HEK293 (cell line): ENCODE measurements around the gene INPP4B.

Experiments
- CTCF ChIA-PET: fragments of 350-600 bp; formaldehyde crosslinking; extraction: SDS; loops from one replicate; lab custom pipeline; 2021; ENCODE audit warnings: antibody characterized with exemption; lab: Yijun Ruan, JAX
- POLR2A ChIA-PET: fragments of 300-600 bp; formaldehyde crosslinking; extraction: SDS; loops from one replicate; lab custom pipeline; 2020; ENCODE audit warnings: antibody characterized with exemption, inconsistent platforms; lab: Yijun Ruan, JAX
- H3K27ac ChIP-seq: fragments of 200-500 bp; sonication (Bioruptor generic); 2 replicates; pipeline ENCODE4 v1.5.1; 2014; ENCODE audit warnings: low read depth, low read length, control low read depth, inconsistent platforms; ENCODE audit errors: extremely low read depth
- H3K36me3 ChIP-seq, 2 experiments: fragments of 200-500 bp in 1 of 2; sonication (Bioruptor generic) in 1 of 2; 1 replicate in 1 of 2; 2 replicates in 1 of 2; pipeline ENCODE4 v1.5.1; 2014 to 2017; ENCODE audit warnings: inconsistent platforms in 2 of 2, low read length in 2 of 2; ENCODE audit not compliant: control insufficient read depth in 2 of 2, insufficient read depth in 1 of 2
- H3K4me1 ChIP-seq: fragments of 200-500 bp; sonication (Bioruptor generic); 2 replicates; pipeline ENCODE4 v1.5.1; 2014; ENCODE audit warnings: mild to moderate bottlenecking, low read length, inconsistent platforms; ENCODE audit not compliant: control insufficient read depth, insufficient read depth
- H3K4me3 ChIP-seq: 2 replicates; pipeline ENCODE4 v1.5.1; 2011; ENCODE audit warnings: low read depth, mild to moderate bottlenecking, control low read depth, low read length, moderate library complexity
- H3K9me3 ChIP-seq: fragments of 200-500 bp; sonication (Bioruptor generic); 2 replicates; pipeline ENCODE4 v1.5.1; 2014; ENCODE audit warnings: low read depth, low read length, inconsistent platforms; ENCODE audit not compliant: control insufficient read depth, insufficient read depth
- GLIS2 ChIP-seq: fragments of 450-650 bp; formaldehyde crosslinking; IDR thresholded peaks from 2 replicates; pipeline ENCODE4 v1.5.1; 2016; ENCODE audit warnings: missing biosample characterization, missing genetic modification characterization
- IKZF3 ChIP-seq: fragments of 450-650 bp; IDR thresholded peaks from 2 replicates; pipeline ENCODE4 v1.5.0; 2018; ENCODE audit warnings: missing biosample characterization, mild to moderate bottlenecking, missing genetic modification characterization, moderate library complexity
- KLF8 ChIP-seq: fragments of 450-650 bp; formaldehyde crosslinking; IDR thresholded peaks from 2 replicates; pipeline ENCODE4 v1.5.1; 2016; ENCODE audit warnings: missing biosample characterization, missing genetic modification characterization
- MYNN ChIP-seq: fragments of 450-650 bp; formaldehyde crosslinking; IDR thresholded peaks from 2 replicates; pipeline ENCODE4 v1.5.1; 2016; ENCODE audit warnings: missing biosample characterization, missing genetic modification characterization, borderline replicate concordance
- OVOL3 ChIP-seq: fragments of 450-650 bp; formaldehyde crosslinking; IDR thresholded peaks from 2 replicates; pipeline ENCODE4 v1.5.1; 2016; ENCODE audit warnings: missing biosample characterization, missing genetic modification characterization
- SCRT2 ChIP-seq: fragments of 450-650 bp; formaldehyde crosslinking; IDR thresholded peaks from 2 replicates; pipeline ENCODE4 v1.5.1; 2016; ENCODE audit warnings: missing biosample characterization, missing genetic modification characterization
- SP3 ChIP-seq: fragments of 450-650 bp; formaldehyde crosslinking; IDR thresholded peaks from 2 replicates; pipeline ENCODE4 v1.5.1; 2016; ENCODE audit warnings: missing biosample characterization, missing genetic modification characterization
- TCF7L2 ChIP-seq: IDR thresholded peaks from 2 replicates; pipeline ENCODE4 v1.6.1; 2011; ENCODE audit warnings: low read depth, mild to moderate bottlenecking, inconsistent platforms, low read length, moderate library complexity, borderline replicate concordance
- ZBTB17 ChIP-seq: fragments of 450-650 bp; formaldehyde crosslinking; IDR thresholded peaks from 2 replicates; pipeline ENCODE4 v1.5.1; 2016; ENCODE audit warnings: missing biosample characterization, missing genetic modification characterization
- ZBTB26 ChIP-seq: fragments of 450-650 bp; formaldehyde crosslinking; optimal IDR thresholded peaks from 2 replicates; pipeline ENCODE3; 2016; ENCODE audit warnings: missing biosample characterization, mild to moderate bottlenecking, missing genetic modification characterization
- ZNF2 ChIP-seq: fragments of 450-650 bp; formaldehyde crosslinking; IDR thresholded peaks from 2 replicates; pipeline ENCODE4 v1.5.1; 2016; ENCODE audit warnings: missing biosample characterization, missing genetic modification characterization
- ZNF202 ChIP-seq: fragments of 450-650 bp; formaldehyde crosslinking; IDR thresholded peaks from 2 replicates; pipeline ENCODE4 v1.5.1; 2016; ENCODE audit warnings: missing biosample characterization, missing genetic modification characterization, borderline replicate concordance
- ZNF223 ChIP-seq: fragments of 450-650 bp; formaldehyde crosslinking; IDR thresholded peaks from 2 replicates; pipeline ENCODE4 v1.5.1; 2016; ENCODE audit warnings: missing biosample characterization, missing genetic modification characterization
- ZNF248 ChIP-seq: fragments of 450-650 bp; formaldehyde crosslinking; IDR thresholded peaks from 2 replicates; pipeline ENCODE4 v1.5.1; 2017; ENCODE audit warnings: missing biosample characterization, missing genetic modification characterization
- ZNF350 ChIP-seq: fragments of 450-650 bp; formaldehyde crosslinking; IDR thresholded peaks from 2 replicates; pipeline ENCODE4 v1.5.0; 2017; ENCODE audit warnings: missing biosample characterization, mild to moderate bottlenecking, missing genetic modification characterization
- ZNF423 ChIP-seq: fragments of 450-650 bp; formaldehyde crosslinking; IDR thresholded peaks from 2 replicates; pipeline ENCODE4 v1.5.1; 2016; ENCODE audit warnings: missing biosample characterization, missing genetic modification characterization
- ZNF501 ChIP-seq: fragments of 450-650 bp; formaldehyde crosslinking; IDR thresholded peaks from 2 replicates; pipeline ENCODE4 v1.5.1; 2016; ENCODE audit warnings: missing biosample characterization, missing genetic modification characterization
- ZNF518A ChIP-seq: fragments of 450-650 bp; formaldehyde crosslinking; conservative IDR thresholded peaks from 2 replicates; pipeline ENCODE4 v1.5.1; 2016; ENCODE audit warnings: low read depth, missing biosample characterization, missing genetic modification characterization
- ZNF530 ChIP-seq: fragments of 450-650 bp; formaldehyde crosslinking; IDR thresholded peaks from 2 replicates; pipeline ENCODE4 v1.5.1; 2016; ENCODE audit warnings: low read depth, missing biosample characterization, missing genetic modification characterization
- ZNF658 ChIP-seq: fragments of 450-650 bp; formaldehyde crosslinking; IDR thresholded peaks from 2 replicates; pipeline ENCODE4; 2016; ENCODE audit warnings: missing biosample characterization, missing genetic modification characterization
- ZNF704 ChIP-seq: fragments of 450-650 bp; formaldehyde crosslinking; IDR thresholded peaks from 2 replicates; pipeline ENCODE4 v1.5.1; 2016; ENCODE audit warnings: missing biosample characterization, missing genetic modification characterization
- ZNF791 ChIP-seq: fragments of 450-650 bp; formaldehyde crosslinking; IDR thresholded peaks from 2 replicates; pipeline ENCODE4 v1.5.1; 2016; ENCODE audit warnings: missing biosample characterization, missing genetic modification characterization
- ZSCAN5A ChIP-seq: fragments of 450-650 bp; formaldehyde crosslinking; IDR thresholded peaks from 2 replicates; pipeline ENCODE4 v1.5.1; 2016; ENCODE audit warnings: missing biosample characterization, missing genetic modification characterization

INPP4B gene

GRCh38 chr4:142516686-142517526, 329.2 kb downstream of the INPP4B start:
- TF ChIP-seq ZNF202 (tag by site-specific recombination) (no peak), ZNF518A (tag by site-specific recombination) (no peak), ZNF223 (tag by site-specific recombination) (no peak), ZNF791 (tag by site-specific recombination) (no peak), ZSCAN5A (no peak), MYNN (tag by site-specific recombination) (no peak), SCRT2 (tag by site-specific recombination) (no peak), GLIS2 (tag by site-specific recombination) (no peak), ZBTB17 (tag by site-specific recombination) (no peak), ZNF2 (tag by site-specific recombination) (no peak), ZNF423 (tag by site-specific recombination) (no peak), IKZF3 (tag by site-specific recombination) (no peak), KLF8 (no peak), ZBTB26 (tag by site-specific recombination) (no peak)
- POLR2A ChIA-PET = no interaction called here
- Histone ChIP-seq H3K9me3 (no peaks in the 10 kb centered on the region), H3K36me3 (no peaks in the 10 kb centered on the region), H3K4me1 (no peaks in the 10 kb centered on the region), H3K27ac (no peak overlapping the region), H3K4me3 (no peak overlapping the region)
- CTCF ChIA-PET = interaction anchor here (0.6 kb wide), 1 partner anchor 131 kb away, joined by 5 read pairs; no protein-coding TSS in a partner anchor

GRCh38 chr4:142512161-142512560, 333.9 kb downstream of the INPP4B start:
- Histone ChIP-seq H3K36me3 (no peaks in the 10 kb centered on the region), H3K9me3 (no peaks in the 10 kb centered on the region), H3K4me1 (no peaks in the 10 kb centered on the region), H3K27ac (no peak overlapping the region), H3K4me3 (no peak overlapping the region)
- POLR2A ChIA-PET = no interaction called here
- CTCF ChIA-PET = no interaction called here
- no peak for TF ChIP-seq ZNF248 (tag by site-specific recombination)
- no peak for TF ChIP-seq ZNF501
- no peak for TF ChIP-seq ZNF704 (tag by site-specific recombination)
- no peak for TF ChIP-seq ZNF350 (tag by site-specific recombination)
- no peak for TF ChIP-seq SP3 (tag by site-specific recombination)
- no peak for TF ChIP-seq ZNF658 (tag by site-specific recombination)
- TF ChIP-seq OVOL3 (tag by site-specific recombination) = no peak
- no peak for TF ChIP-seq ZSCAN5A
- TF ChIP-seq ZNF530 (tag by site-specific recombination) = no peak
- TF ChIP-seq TCF7L2 = no peak
